ENCODE results near the gene UQCRQ.

The UQCRQ gene

DNA sequence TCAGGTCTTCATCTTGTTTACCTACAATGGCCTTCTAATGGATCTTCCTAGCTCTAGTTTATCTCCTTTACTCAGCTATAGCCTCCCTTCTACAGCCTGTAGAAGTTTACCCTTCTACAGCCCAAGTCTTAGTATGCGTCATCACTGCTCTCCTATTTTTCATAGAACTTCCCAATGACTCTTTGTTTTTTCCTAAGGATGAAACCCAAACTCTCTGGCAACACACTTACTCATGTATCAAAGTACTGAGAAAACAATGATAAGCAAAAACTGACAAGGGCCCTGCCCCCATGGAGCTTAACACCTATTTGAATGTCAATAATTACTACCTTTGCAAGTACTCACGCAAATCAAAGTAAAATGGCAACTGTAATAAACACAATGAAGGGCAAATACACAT is 40.7 kb downstream of the UQCRQ start:
- Histone ChIP-seq H3K27me3 (ENCODE audit: insufficient read depth, low read length, poor library complexity) (no peaks in the 10 kb centered on the region), H3K79me2 (ENCODE audit: insufficient read depth, low read length) (0 out of 2 replicates have a peak, but pooled peaks cover 6% of the 10 kb centered on the region), H3K9ac (ENCODE audit: low read depth, low read length) (no peak overlapping the region), H3K27ac (ENCODE audit: low read length) (no peak overlapping the region), H4K20me1 (ENCODE audit: insufficient read depth, low read length) (no peaks in the 10 kb centered on the region), H2AFZ (ENCODE audit: low read depth, low read length) (no peak overlapping the region), H3K4me3 (ENCODE audit: low read depth in 1 of 2, low read length in 2 of 2) (no peak overlapping the region), H3K36me3 (ENCODE audit: insufficient read depth, low read length) (peaks cover 40% of the 10 kb centered on the region), H3K4me1 (ENCODE audit: insufficient read depth, low read length) (no peaks in the 10 kb centered on the region), H3K4me2 (ENCODE audit: insufficient read depth, low read length) (no peak overlapping the region), H3K9me3 (ENCODE audit: insufficient read depth, low read length, severe bottlenecking) (no peaks in the 10 kb centered on the region)
- DNase-seq (no peak), ATAC-seq (ENCODE audit: insufficient read depth, low read depth) (no peak)
- TF ChIP-seq EZH2 (IDR thresholded peaks at IDR 0.05; ENCODE audit: borderline replicate concordance, low read depth, low read length, severe bottlenecking) = no peak
- TF ChIP-seq, protein P1, sequence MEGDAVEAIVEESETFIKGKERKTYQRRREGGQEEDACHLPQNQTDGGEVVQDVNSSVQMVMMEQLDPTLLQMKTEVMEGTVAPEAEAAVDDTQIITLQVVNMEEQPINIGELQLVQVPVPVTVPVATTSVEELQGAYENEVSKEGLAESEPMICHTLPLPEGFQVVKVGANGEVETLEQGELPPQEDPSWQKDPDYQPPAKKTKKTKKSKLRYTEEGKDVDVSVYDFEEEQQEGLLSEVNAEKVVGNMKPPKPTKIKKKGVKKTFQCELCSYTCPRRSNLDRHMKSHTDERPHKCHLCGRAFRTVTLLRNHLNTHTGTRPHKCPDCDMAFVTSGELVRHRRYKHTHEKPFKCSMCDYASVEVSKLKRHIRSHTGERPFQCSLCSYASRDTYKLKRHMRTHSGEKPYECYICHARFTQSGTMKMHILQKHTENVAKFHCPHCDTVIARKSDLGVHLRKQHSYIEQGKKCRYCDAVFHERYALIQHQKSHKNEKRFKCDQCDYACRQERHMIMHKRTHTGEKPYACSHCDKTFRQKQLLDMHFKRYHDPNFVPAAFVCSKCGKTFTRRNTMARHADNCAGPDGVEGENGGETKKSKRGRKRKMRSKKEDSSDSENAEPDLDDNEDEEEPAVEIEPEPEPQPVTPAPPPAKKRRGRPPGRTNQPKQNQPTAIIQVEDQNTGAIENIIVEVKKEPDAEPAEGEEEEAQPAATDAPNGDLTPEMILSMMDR (IDR thresholded peaks at IDR 0.05; ENCODE audit: borderline replicate concordance, extremely low read depth, low read length, poor library complexity, severe bottlenecking) = no peak

DNA sequence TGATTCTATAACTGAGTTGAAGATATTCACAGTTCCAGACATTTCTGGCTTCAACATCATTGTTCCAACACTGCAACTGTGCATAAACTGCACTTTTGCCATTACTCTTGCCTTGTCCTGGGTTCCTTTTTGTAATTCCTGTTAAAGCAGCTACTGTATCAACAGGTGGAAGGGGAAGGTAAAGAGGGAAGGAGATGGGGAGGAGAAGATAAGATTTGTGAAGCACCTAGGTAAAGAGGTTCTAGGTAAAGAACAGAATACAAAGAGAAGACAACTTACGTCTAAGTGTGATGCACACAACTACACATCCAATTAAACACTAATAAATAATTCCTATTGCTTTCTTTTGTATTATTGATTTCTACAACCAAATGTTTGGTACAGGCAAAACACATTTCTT is 43.3 kb downstream of the UQCRQ start:
- peaks cover 41% of the 10 kb centered on the region for H3K36me3 ChIP-seq (ENCODE audit: insufficient read depth, low read length)
- H4K20me1 ChIP-seq (ENCODE audit: insufficient read depth, low read length) = no peaks in the 10 kb centered on the region; the same call in 1 of the 2 replicates
- no peak overlapping the region for H3K27ac ChIP-seq (ENCODE audit: low read length)
- H3K9me3 ChIP-seq (ENCODE audit: insufficient read depth, low read length, severe bottlenecking) = no peaks in the 10 kb centered on the region
- peaks cover 6% of the 10 kb centered on the region; the same call in 1 of the 2 replicates for H3K79me2 ChIP-seq (ENCODE audit: insufficient read depth, low read length)
- H3K4me3 ChIP-seq (ENCODE audit: low read depth in 1 of 2, low read length in 2 of 2) = no peak overlapping the region
- H3K4me1 ChIP-seq (ENCODE audit: insufficient read depth, low read length) = no peaks in the 10 kb centered on the region
- no peaks in the 10 kb centered on the region for H3K27me3 ChIP-seq (ENCODE audit: insufficient read depth, low read length, poor library complexity)
- no peak overlapping the region for H3K4me2 ChIP-seq (ENCODE audit: insufficient read depth, low read length)
- no peak overlapping the region for H2AFZ ChIP-seq (ENCODE audit: low read depth, low read length)
- ATAC-seq (ENCODE audit: insufficient read depth, low read depth) (no peak), DNase-seq (no peak)
- TF ChIP-seq, protein P1 (IDR thresholded peaks at IDR 0.05; ENCODE audit: borderline replicate concordance, extremely low read depth, low read length, poor library complexity, severe bottlenecking) = no peak
- TF ChIP-seq EZH2 (IDR thresholded peaks at IDR 0.05; ENCODE audit: borderline replicate concordance, low read depth, low read length, severe bottlenecking) = no peak
- H3K9ac ChIP-seq (ENCODE audit: low read depth, low read length) = no peak overlapping the region

DNA sequence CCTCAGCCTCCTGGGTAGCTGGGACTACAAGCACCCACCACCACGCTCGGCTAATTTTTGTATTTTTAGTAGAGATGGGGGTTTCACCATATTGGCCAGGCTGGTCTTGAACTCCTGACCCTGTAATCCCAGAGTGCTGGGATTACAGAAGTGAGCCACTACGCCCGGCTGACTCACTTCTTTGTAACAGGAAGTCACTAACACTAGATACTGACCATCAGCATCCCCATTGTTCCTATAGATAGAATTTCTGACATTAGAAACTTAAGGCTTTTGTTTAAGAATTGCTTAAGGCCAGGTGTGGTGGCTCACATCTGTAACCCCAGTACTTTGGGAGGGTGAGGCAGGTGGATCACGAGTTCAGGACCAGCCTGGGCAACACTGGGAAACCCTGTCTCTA is 49.2 kb downstream of the UQCRQ start:
- ATAC-seq (ENCODE audit: insufficient read depth, low read depth) = no peak
- DNase-seq = no peak
- H3K4me3 ChIP-seq (ENCODE audit: low read depth in 1 of 2, low read length in 2 of 2) = no peak overlapping the region
- no peak overlapping the region for H3K27ac ChIP-seq (ENCODE audit: low read length)
- peaks cover 19% of the 10 kb centered on the region for H3K79me2 ChIP-seq (ENCODE audit: insufficient read depth, low read length)
- no peaks in the 10 kb centered on the region for H3K27me3 ChIP-seq (ENCODE audit: insufficient read depth, low read length, poor library complexity)
- H3K9me3 ChIP-seq (ENCODE audit: insufficient read depth, low read length, severe bottlenecking) = no peaks in the 10 kb centered on the region
- no peak overlapping the region for H3K4me2 ChIP-seq (ENCODE audit: insufficient read depth, low read length)
- H3K9ac ChIP-seq (ENCODE audit: low read depth, low read length) = no peak overlapping the region
- peaks cover 51% of the 10 kb centered on the region for H3K36me3 ChIP-seq (ENCODE audit: insufficient read depth, low read length)
- TF ChIP-seq, protein P1 (IDR thresholded peaks at IDR 0.05; ENCODE audit: borderline replicate concordance, extremely low read depth, low read length, poor library complexity, severe bottlenecking) = no peak
- TF ChIP-seq EZH2 (IDR thresholded peaks at IDR 0.05; ENCODE audit: borderline replicate concordance, low read depth, low read length, severe bottlenecking) = no peak
- H4K20me1 ChIP-seq (ENCODE audit: insufficient read depth, low read length) = no peaks in the 10 kb centered on the region; the same call in 1 of the 2 replicates
- no peaks in the 10 kb centered on the region for H3K4me1 ChIP-seq (ENCODE audit: insufficient read depth, low read length)
- no peak overlapping the region for H2AFZ ChIP-seq (ENCODE audit: low read depth, low read length)

DNA sequence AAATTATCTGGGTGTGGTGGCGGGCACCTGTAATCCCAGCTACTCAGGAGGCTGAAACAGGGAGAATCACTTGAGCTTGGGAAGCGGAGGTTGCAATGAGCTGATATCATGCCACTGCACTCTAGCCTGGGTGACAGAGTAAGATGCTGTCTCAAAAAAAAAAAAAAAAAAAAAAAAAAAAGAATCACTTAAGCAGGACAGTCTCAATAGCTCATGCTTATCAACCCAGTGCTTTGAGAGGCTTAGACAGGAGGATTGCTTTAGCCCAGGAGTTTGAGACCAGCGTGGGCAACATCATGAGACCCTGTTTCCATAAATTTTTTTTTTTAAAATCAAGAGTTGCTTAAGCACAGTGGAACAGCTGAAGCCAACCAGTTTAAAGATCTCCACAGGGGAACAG is 49.6 kb downstream of the UQCRQ start:
- Histone ChIP-seq H3K4me2 (ENCODE audit: insufficient read depth, low read length) (no peak overlapping the region), H3K36me3 (ENCODE audit: insufficient read depth, low read length) (peaks cover 54% of the 10 kb centered on the region), H3K79me2 (ENCODE audit: insufficient read depth, low read length) (peaks cover 19% of the 10 kb centered on the region), H4K20me1 (ENCODE audit: insufficient read depth, low read length) (no peaks in the 10 kb centered on the region; the same call in 1 of the 2 replicates), H3K27me3 (ENCODE audit: insufficient read depth, low read length, poor library complexity) (no peaks in the 10 kb centered on the region), H3K4me1 (ENCODE audit: insufficient read depth, low read length) (no peaks in the 10 kb centered on the region), H3K9ac (ENCODE audit: low read depth, low read length) (no peak overlapping the region), H2AFZ (ENCODE audit: low read depth, low read length) (no peak overlapping the region), H3K9me3 (ENCODE audit: insufficient read depth, low read length, severe bottlenecking) (no peaks in the 10 kb centered on the region), H3K4me3 (ENCODE audit: low read depth in 1 of 2, low read length in 2 of 2) (no peak overlapping the region), H3K27ac (ENCODE audit: low read length) (no peak overlapping the region)
- TF ChIP-seq, protein P1 (IDR thresholded peaks at IDR 0.05; ENCODE audit: borderline replicate concordance, extremely low read depth, low read length, poor library complexity, severe bottlenecking) = no peak
- no peak for TF ChIP-seq EZH2 (IDR thresholded peaks at IDR 0.05; ENCODE audit: borderline replicate concordance, low read depth, low read length, severe bottlenecking)
- ATAC-seq (ENCODE audit: insufficient read depth, low read depth) (no peak), DNase-seq (no peak)
